ENCODE results near the gene RABAC1.

Gene RABAC1

GRCh38 chr19:41933693-41934426 lies 25.3 kb downstream of the RABAC1 start:
- no peak for ATAC-seq

GRCh38 chr19:41932720-41933332 lies 26.3 kb downstream of the RABAC1 start:
- no peak for ATAC-seq
- TF ChIP-seq TCF4 (CRISPR knock-in tag; IDR thresholded peaks at IDR 0.05; ENCODE audit: borderline replicate concordance) (no peak), POU6F1 (CRISPR knock-in tag; IDR thresholded peaks at IDR 0.05; ENCODE audit: borderline replicate concordance, low read depth) (no peak), CSRNP3 (CRISPR knock-in tag; IDR thresholded peaks at IDR 0.05) (no peak), ZNF70 (CRISPR knock-in tag; IDR thresholded peaks at IDR 0.05) (no peak), ZC3H10 (CRISPR knock-in tag; IDR thresholded peaks at IDR 0.05) (no peak), TOX (CRISPR knock-in tag; IDR thresholded peaks at IDR 0.05; ENCODE audit: borderline replicate concordance) (no peak), CREB5 (CRISPR knock-in tag; IDR thresholded peaks at IDR 0.05; ENCODE audit: low read depth) (no peak), CSDC2 (CRISPR knock-in tag; IDR thresholded peaks at IDR 0.05) (no peak), ZFP3 (CRISPR knock-in tag; IDR thresholded peaks at IDR 0.05) (no peak), BACH2 (CRISPR knock-in tag; IDR thresholded peaks at IDR 0.05; ENCODE audit: borderline replicate concordance) (no peak), ESRRG (CRISPR knock-in tag; IDR thresholded peaks at IDR 0.05) (no peak), SNAI2 (CRISPR knock-in tag; IDR thresholded peaks at IDR 0.05) (no peak), TSHZ2 (CRISPR knock-in tag; IDR thresholded peaks at IDR 0.05) (no peak), RARB (CRISPR knock-in tag; IDR thresholded peaks at IDR 0.05) (no peak), ISL1 (CRISPR knock-in tag; IDR thresholded peaks at IDR 0.05) (no peak), GLIS3 (CRISPR knock-in tag; IDR thresholded peaks at IDR 0.05) (no peak), OSR1 (CRISPR knock-in tag; IDR thresholded peaks at IDR 0.05) (no peak), ZFP30 (CRISPR knock-in tag; IDR thresholded peaks at IDR 0.05) (no peak), PPARA (CRISPR knock-in tag; IDR thresholded peaks at IDR 0.05; ENCODE audit: borderline replicate concordance) (no peak)

More at GRCh38 chr19:41933693-41934426, 25.3 kb downstream of the RABAC1 start:
- TF ChIP-seq ZFP30 (CRISPR knock-in tag; IDR thresholded peaks at IDR 0.05) (no peak), GLIS3 (CRISPR knock-in tag; IDR thresholded peaks at IDR 0.05) (no peak), ZFP3 (CRISPR knock-in tag; IDR thresholded peaks at IDR 0.05) (no peak), ZNF565 (CRISPR knock-in tag; conservative IDR thresholded peaks at IDR 0.05; ENCODE audit: low read depth) (no peak)

GRCh38 chr19:41932259-41932719 lies 26.8 kb downstream of the RABAC1 start:
- ATAC-seq, result no peak
- TF ChIP-seq SNAI2 (CRISPR knock-in tag; IDR thresholded peaks at IDR 0.05) (no peak), PPARA (CRISPR knock-in tag; IDR thresholded peaks at IDR 0.05; ENCODE audit: borderline replicate concordance) (no peak), CSDC2 (CRISPR knock-in tag; IDR thresholded peaks at IDR 0.05) (no peak), CREB5 (CRISPR knock-in tag; IDR thresholded peaks at IDR 0.05; ENCODE audit: low read depth) (no peak), POU6F1 (CRISPR knock-in tag; IDR thresholded peaks at IDR 0.05; ENCODE audit: borderline replicate concordance, low read depth) (no peak), ZNF70 (CRISPR knock-in tag; IDR thresholded peaks at IDR 0.05) (no peak), ZC3H10 (CRISPR knock-in tag; IDR thresholded peaks at IDR 0.05) (no peak), ZFP3 (CRISPR knock-in tag; IDR thresholded peaks at IDR 0.05) (no peak), CSRNP3 (CRISPR knock-in tag; IDR thresholded peaks at IDR 0.05) (no peak), RARB (CRISPR knock-in tag; IDR thresholded peaks at IDR 0.05) (no peak), ZNF8 (CRISPR knock-in tag; IDR thresholded peaks at IDR 0.05) (no peak)

Measured in SK-N-SH treated with all-trans-retinoic acid at 6 μM for 48 hours (cell line).